ENCODE measurements around the gene DSP. TPM values are rescaled to one million over a fixed set of nuclear protein-coding genes. Genes with fewer than 3 reads are reported as not detected.

DSP gene
- total and polyA plus RNA-seq, 10 of the 15 experiments (the other 5 are each of a cell fraction or from before 2014, with no cell fraction given): under 0.01 to 0.36 (median 0.04) TPM; not detected in 4

DNA sequence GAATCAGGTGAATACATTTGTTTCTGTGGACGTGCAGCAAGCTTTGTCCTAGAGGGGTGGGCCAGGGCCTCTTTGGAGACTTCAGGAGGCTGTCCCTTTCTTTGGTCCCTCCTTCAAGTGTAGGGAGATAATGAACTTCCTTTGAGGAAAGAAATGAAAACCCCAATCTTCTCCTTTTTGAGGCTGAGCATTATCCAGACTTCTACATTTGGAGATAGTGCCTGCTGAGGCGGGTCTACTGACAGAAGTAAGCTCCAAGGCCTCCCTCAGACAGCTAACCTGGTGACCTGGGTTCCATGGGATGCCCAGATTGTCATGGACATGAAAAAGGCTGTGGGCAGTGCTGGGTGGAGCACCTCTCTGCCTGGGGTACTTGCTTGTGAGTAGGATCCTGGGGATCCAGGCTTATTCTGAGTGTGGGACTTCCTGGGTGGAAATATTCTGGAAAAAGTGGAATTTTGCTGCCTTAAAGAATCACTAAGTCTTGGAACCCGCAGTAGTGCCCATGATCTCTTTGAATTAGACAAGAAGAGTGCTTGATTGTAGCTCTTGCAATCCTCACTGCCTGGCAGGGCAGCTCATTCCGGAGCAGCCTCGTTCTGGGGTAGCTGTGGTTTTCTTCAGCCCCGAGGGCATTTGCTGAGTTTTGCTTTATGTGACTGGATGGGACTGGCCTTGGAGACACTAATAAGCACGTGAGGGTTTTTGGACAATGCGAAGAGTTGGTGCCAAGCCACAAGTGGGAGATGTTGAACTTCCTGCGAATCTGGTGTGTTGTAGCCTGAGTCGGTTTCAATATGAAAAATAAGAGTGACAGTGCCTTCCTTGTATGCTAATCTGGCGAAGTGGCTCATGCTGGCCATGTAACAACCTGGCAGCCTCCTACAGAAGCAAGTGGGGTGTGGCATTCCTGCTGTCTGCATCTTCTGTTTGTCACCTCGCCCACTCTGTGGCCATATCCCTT lies 76.6 kb downstream of the DSP start (continued):
- no peak for TF ChIP-seq ZNF207 (IDR thresholded peaks at IDR 0.05; ENCODE audit: borderline replicate concordance)

DNA sequence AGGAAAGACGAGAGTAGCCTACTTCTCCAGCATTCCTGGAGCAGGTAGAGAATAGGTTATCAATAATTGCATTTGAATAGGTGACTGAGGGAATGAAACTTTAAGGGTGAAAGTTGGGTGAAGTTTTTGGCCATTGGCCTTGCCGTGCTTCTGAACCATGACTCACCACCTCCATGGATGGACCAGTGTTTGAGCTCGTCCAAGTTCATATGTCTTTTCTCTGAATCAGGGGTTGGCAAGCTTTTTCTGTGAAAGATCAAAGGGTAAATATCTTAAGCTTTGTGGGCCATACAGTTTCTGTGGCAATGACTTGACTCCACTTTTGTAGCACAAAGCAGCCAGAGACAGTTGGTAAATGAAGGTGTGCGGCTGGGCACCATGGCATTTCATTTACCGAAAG lies 80.3 kb downstream of the DSP start:
- Histone ChIP-seq H3K27me3 (replicated peaks in 1 of 2; ENCODE audit: control insufficient read depth in 2 of 2, insufficient read depth in 2 of 2, low read length in 1 of 2) (no peaks in the 10 kb centered on the region), H3K79me2 (ENCODE audit: control insufficient read depth, insufficient read depth, low read length) (no peaks in the 10 kb centered on the region), H3K36me3 (ENCODE audit: control insufficient read depth in 2 of 2, insufficient read depth in 2 of 2, low read length in 1 of 2) (no peaks in the 10 kb centered on the region), H3K27ac (ENCODE audit: control insufficient read depth, insufficient read depth) (no peak overlapping the region), H3K4me1 (ENCODE audit: control insufficient read depth, insufficient read depth, low read length) (peaks cover 5% of the 10 kb centered on the region; the same call in 1 of the 2 replicates), H3K4me2 (ENCODE audit: control insufficient read depth, insufficient read depth) (no peak overlapping the region), H4K20me1 (ENCODE audit: control insufficient read depth, insufficient read depth) (no peaks in the 10 kb centered on the region), H3K9me3 (replicated peaks; ENCODE audit: control insufficient read depth, insufficient read depth, low read length) (no peaks in the 10 kb centered on the region), H3K9ac (ENCODE audit: control insufficient read depth, insufficient read depth, low read length) (no peak overlapping the region), H2AFZ (ENCODE audit: control insufficient read depth, low read depth, low read length) (no peak overlapping the region), H3K4me3 (no peak overlapping the region)
- ChIA-PET RAD21 (ENCODE audit: unreplicated experiment) (interaction anchor here (0.6 kb wide), 1 partner anchor 88 kb away, joined by 4 read pairs; no protein-coding TSS in a partner anchor), POLR2A (interaction anchor here (0.6 kb wide), 1 partner anchor 24 kb away, joined by 3 read pairs; no protein-coding TSS in a partner anchor), CTCF (interaction anchor here (1.5 kb wide), 1 partner anchor 344 kb away, joined by 3 read pairs; no protein-coding TSS in a partner anchor), SMC1A (ENCODE audit: uncharacterized antibody, unreplicated experiment) (interaction anchor here (0.7 kb wide), 1 partner anchor 347 kb away, joined by 3 read pairs; no protein-coding TSS in a partner anchor)
- ATAC-seq (no peak), DNase-seq (ENCODE audit: low read depth, low spot score) (no peak), FAIRE-seq (no peak)
- BruUV-seq (replicated peaks): no TSS peak
- in situ Hi-C loops (cut with MboI): no loop called here
- TF ChIP-seq, protein P1, sequence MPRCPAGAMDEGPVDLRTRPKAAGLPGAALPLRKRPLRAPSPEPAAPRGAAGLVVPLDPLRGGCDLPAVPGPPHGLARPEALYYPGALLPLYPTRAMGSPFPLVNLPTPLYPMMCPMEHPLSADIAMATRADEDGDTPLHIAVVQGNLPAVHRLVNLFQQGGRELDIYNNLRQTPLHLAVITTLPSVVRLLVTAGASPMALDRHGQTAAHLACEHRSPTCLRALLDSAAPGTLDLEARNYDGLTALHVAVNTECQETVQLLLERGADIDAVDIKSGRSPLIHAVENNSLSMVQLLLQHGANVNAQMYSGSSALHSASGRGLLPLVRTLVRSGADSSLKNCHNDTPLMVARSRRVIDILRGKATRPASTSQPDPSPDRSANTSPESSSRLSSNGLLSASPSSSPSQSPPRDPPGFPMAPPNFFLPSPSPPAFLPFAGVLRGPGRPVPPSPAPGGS (IDR thresholded peaks at IDR 0.05; ENCODE audit: borderline replicate concordance, insufficient read depth, low read depth, low read length, poor library complexity, severe bottlenecking): no peak
- TF ChIP-seq BCL11A (IDR thresholded peaks at IDR 0.05; ENCODE audit: low read depth, low read length): no peak
- intact Hi-C loops (cut with micrococcal nuclease; ENCODE audit: unreplicated experiment): loop anchor here (10.0 kb wide), 1 partner anchor 383 kb away; no protein-coding TSS in a partner anchor
- WGBS (ENCODE audit: insufficient coverage, insufficient replicate concordance, low lambda C conversion rate, missing lambda C conversion rate): 66% methylated on average over 5 of the region's 5 CpGs
